GM10266 (cell line): Measurements from ENCODE around the gene ATP5MC2.

Experiments used
- DNase-seq: peaks from one replicate; pipeline ENCODE4 v3.0.0; 2012; ENCODE audit errors: extremely low spot score
- TF ChIP-seq, protein P1 (sequence below): IDR thresholded peaks from 2 replicates; pipeline ENCODE4 v1.5.1; 2012; ENCODE audit warnings: mild to moderate bottlenecking, low read depth; ENCODE audit not compliant: control insufficient read depth, insufficient read depth; ENCODE audit errors: missing control alignments

ATP5MC2 gene

DNA sequence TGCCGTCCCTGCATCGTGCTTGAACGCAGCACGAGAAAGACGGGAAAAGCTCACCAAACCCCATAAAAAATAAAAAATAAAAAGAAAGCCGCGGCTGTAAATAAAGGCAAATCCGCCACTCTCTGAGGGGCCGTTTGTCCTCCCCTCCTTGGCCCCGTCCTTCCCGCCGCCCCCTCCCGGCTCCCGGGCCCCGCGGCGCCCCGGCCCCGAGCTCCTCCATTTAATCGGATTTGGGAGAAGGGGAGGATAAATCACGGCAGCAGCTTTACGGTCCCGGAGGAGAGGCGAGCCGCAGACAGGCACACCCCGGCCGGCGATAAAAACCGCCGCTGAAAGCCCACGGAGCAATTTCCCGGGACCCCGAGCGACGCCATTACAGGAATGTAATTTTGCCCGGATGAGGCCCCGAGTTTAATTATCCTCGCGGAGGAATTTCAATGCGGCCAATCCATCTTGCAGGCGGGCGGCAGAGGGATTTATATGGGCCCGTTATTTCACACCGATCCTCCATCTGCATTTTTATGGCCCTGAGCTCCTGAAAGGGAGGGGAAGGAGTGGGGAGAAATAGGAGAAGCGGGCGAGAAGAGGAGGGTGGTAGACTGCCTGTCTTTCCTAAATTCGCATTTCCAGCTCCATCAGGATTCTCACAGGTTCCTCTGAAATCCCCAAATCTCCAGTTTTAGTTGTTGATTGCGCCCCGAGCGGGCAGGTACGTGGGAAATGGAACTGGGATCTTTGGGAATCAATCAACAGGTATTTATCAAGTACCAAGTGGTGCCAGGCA lies 1.3 kb upstream of the ATP5MC2 start:
- TF ChIP-seq, protein P1, sequence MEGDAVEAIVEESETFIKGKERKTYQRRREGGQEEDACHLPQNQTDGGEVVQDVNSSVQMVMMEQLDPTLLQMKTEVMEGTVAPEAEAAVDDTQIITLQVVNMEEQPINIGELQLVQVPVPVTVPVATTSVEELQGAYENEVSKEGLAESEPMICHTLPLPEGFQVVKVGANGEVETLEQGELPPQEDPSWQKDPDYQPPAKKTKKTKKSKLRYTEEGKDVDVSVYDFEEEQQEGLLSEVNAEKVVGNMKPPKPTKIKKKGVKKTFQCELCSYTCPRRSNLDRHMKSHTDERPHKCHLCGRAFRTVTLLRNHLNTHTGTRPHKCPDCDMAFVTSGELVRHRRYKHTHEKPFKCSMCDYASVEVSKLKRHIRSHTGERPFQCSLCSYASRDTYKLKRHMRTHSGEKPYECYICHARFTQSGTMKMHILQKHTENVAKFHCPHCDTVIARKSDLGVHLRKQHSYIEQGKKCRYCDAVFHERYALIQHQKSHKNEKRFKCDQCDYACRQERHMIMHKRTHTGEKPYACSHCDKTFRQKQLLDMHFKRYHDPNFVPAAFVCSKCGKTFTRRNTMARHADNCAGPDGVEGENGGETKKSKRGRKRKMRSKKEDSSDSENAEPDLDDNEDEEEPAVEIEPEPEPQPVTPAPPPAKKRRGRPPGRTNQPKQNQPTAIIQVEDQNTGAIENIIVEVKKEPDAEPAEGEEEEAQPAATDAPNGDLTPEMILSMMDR: no peak
- DNase-seq: no peak

DNA sequence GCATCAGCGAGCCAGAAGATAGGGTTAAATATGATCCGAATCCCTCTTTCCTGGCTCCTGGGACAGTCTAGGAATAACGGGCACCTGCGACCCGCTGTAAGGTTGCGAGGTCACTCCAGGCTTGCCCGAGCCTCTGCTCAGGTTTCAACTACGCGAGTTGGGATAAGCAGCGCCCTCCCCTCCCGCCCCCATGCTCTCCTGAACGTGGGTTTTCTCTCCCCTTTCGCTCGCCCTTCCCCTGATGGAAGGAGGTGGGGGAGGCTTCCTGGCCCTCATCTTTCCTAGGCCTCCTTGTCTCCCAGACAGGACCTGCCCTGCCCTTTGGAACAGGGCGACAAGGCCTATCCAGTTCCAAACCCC lies 753 bp upstream of the ATP5MC2 start:
- TF ChIP-seq, protein P1: no peak
- no peak for DNase-seq

DNA sequence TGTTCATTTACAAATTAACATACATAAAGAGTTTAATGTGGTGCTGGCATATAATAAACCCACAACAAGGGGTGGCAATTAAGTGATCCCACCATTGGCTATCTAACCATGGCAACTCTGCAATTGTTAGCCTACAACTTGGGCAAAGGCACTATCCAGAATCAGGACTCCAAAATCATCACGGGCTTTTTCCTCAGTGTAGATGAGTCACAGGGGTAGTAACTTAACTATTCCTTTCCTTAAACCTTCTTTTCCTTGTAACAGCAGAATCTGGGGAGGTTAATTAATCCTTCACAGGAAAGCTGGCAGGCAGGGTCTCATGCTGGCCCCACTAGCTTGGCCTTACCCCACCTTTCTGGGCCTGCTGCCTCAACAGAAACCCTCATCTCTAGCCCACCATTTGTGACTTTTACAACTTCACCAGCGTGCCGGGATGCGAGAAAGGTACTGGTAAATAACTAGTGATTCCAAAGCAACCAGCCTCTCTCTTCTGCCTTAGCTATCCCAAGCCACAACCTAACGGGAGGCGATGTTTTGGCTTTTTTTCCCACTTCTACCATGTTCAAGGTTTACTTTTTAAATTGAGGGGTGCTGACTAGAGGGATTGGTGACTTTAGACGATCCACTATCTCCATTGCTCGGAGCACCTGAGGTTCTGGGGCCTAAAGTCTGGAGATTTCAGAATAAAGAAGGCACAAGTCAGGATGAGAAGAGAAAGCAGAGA lies 744 bp downstream of the ATP5MC2 start:
- DNase-seq: no peak
- TF ChIP-seq, protein P1: no peak

DNA sequence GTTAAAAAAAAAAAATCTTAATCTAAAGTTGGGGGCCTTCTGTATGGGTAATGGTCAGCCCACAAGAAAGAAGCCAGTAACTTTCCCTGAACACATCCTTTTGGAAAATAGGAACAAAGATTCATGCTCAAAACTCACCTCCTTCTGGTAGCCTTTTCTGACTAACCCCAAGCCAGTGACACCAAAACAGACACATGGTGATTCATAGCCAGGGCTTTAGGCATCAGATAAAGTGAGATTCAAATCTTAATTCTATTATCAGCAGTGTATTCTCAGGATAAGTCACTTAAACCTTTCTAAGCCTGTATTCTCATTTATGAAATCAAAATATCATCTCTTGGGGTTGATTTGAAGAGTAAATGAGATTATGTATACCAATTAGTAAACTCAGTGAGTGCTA lies 4.9 kb downstream of the ATP5MC2 start:
- DNase-seq: no peak
- TF ChIP-seq, protein P1: no peak

DNA sequence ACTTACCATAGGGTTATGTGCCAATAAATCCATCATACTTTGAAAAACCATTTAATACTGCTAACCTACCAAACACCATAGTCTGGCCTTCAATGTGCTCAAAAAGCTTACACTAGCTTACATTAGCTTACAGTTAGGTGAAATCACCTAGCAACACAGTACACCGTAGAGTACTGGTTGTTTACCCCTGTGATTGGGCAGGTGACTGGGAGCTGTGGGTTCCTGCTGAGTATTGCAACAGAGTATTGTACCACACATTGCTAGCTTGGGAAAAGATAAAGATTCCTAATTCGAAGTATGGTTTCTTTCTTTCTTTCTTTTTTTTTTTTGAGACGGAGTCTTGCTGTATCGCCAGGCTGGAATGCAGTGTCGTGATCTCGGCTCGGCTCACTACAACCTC lies 5.6 kb downstream of the ATP5MC2 start:
- TF ChIP-seq, protein P1: no peak
- no peak for DNase-seq

GRCh38 chr12:53667080-53667479 lies 8.8 kb downstream of the ATP5MC2 start:
- DNase-seq: no peak

More at GRCh38 chr12:53667080-53667479, 8.8 kb downstream of the ATP5MC2 start:
- TF ChIP-seq, protein P1: no peak
